Caco-2 (cell line): ENCODE data around the gene DNAJC17. TPM values are rescaled to one million over a fixed set of nuclear protein-coding genes. Genes with fewer than 3 reads are reported as not detected.

Source experiments
- BruUV-seq: library from RNA; stranded (reverse); fragments of 400-500 nt; replicated peaks from 2 replicates; lab custom pipeline; 2021; lab: Mats Ljungman, UMichigan
- CTCF ChIA-PET: fragments of 300-600 bp; sonication (Branson Sonifier 250); formaldehyde crosslinking; loops from one replicate; lab custom pipeline; 2022; ENCODE audit warnings: antibody characterized with exemption; lab: Charles Lee
- POLR2A ChIA-PET: fragments of 300-600 bp; sonication (Branson Sonifier 250); formaldehyde crosslinking; loops from one replicate; lab custom pipeline; 2022; ENCODE audit warnings: antibody characterized with exemption; lab: Charles Lee
- DNase-seq, 2 experiments: peaks; one replicate each; pipeline versions ENCODE4 v3.0.0 to v3.0.0-alpha.2; 2020 to 2022
- H3K27me3 ChIP-seq: replicated peaks from 2 replicates; pipeline ENCODE4 v1.6.0; 2011; ENCODE audit warnings: low read length; ENCODE audit not compliant: control insufficient read depth, insufficient read depth
- H3K36me3 ChIP-seq: 2 replicates; pipeline ENCODE4 v1.5.1; 2011; ENCODE audit warnings: low read length; ENCODE audit not compliant: control insufficient read depth, insufficient read depth
- H3K4me1 ChIP-seq: fragments of 250-450 bp; sonication (Bioruptor Pico); 2 replicates; pipeline ENCODE4 v1.5.1; 2020; ENCODE audit warnings: mild to moderate bottlenecking
- H3K4me3 ChIP-seq: 2 replicates; pipeline ENCODE4 v1.5.1; 2011; ENCODE audit warnings: low read depth, mild to moderate bottlenecking, control low read depth, low read length
- H3K9me3 ChIP-seq: fragments of 250-450 bp; sonication (Bioruptor Pico); 2 replicates; pipeline ENCODE4 v1.5.1; 2020; ENCODE audit warnings: mild to moderate bottlenecking, moderate library complexity
- H3K27ac Mint-ChIP-seq: one replicate; pipeline ENCODE4 v1.8.0; 2022; ENCODE audit warnings: mixed read lengths; ENCODE audit not compliant: unreplicated experiment
- H3K27me3 Mint-ChIP-seq: one replicate; pipeline ENCODE4 v1.8.0; 2022; ENCODE audit warnings: mixed read lengths; ENCODE audit not compliant: insufficient read depth, unreplicated experiment
- H3K36me3 Mint-ChIP-seq: one replicate; pipeline ENCODE4 v1.8.0; 2022; ENCODE audit warnings: mild to moderate bottlenecking, mixed read lengths; ENCODE audit not compliant: insufficient read depth, unreplicated experiment
- H3K4me1 Mint-ChIP-seq: one replicate; pipeline ENCODE4 v1.8.0; 2022; ENCODE audit warnings: low read depth, mixed read lengths; ENCODE audit not compliant: unreplicated experiment
- H3K4me3 Mint-ChIP-seq: one replicate; pipeline ENCODE4 v1.8.0; 2022; ENCODE audit warnings: mild to moderate bottlenecking, moderate library complexity, mixed read lengths; ENCODE audit not compliant: unreplicated experiment
- H3K9me3 Mint-ChIP-seq: one replicate; pipeline ENCODE4 v1.8.0; 2022; ENCODE audit warnings: mixed read lengths; ENCODE audit not compliant: unreplicated experiment
- intact Hi-C: fragments of 100-400 bp; cut with micrococcal nuclease; formaldehyde crosslinking; loops from one replicate; pipeline ENCODE4 v1.10.0; 2022; ENCODE audit not compliant: unreplicated experiment
- total RNA-seq: library from RNA; stranded (reverse); gene quantifications from 2 replicates; pipeline ENCODE4 v1.2.3, GENCODE V29; 2022
- TF ChIP-seq, protein P1 (sequence below), 2 experiments: fragments of 200-600 bp in 1 of 2; IDR thresholded peaks; 1 replicate in 1 of 2; 2 replicates in 1 of 2; pipeline versions ENCODE4 v1.5.1 to v1.8.0; 2011 to 2022; ENCODE audit warnings: antibody characterized with exemption in 1 of 2, control low read depth in 1 of 2, inconsistent platforms in 1 of 2, low read depth in 1 of 2, low read length in 1 of 2, mild to moderate bottlenecking in 1 of 2, moderate library complexity in 1 of 2; ENCODE audit not compliant: insufficient read depth in 1 of 2, severe bottlenecking in 1 of 2, unreplicated experiment in 1 of 2

The DNAJC17 gene
- total RNA-seq, 1 experiment from 2014 or later, result 30.1 TPM

GRCh38 chr15:40825661-40826422 lies 18.6 kb upstream of the DNAJC17 start:
- no TSS peak for BruUV-seq
- Histone ChIP-seq H3K4me1 (peaks cover 59% of the 10 kb centered on the region), H3K4me3 (no peak overlapping the region), H3K36me3 (no peaks in the 10 kb centered on the region), H3K9me3 (no peaks in the 10 kb centered on the region), H3K27me3 (no peaks in the 10 kb centered on the region)
- Mint-ChIP-seq H3K27me3 (no peaks in the 10 kb centered on the region), H3K4me1 (peaks cover 37% of the 10 kb centered on the region), H3K36me3 (no peaks in the 10 kb centered on the region), H3K27ac (peak overlapping the region; percentile 65), H3K4me3 (peak overlapping the region; percentile 59), H3K9me3 (no peaks in the 10 kb centered on the region)
- ChIA-PET POLR2A (interaction anchor here (0.6 to 1.3 kb wide), 4 partner anchors 10 to 103 kb away, joined by 3 to 5 read pairs (median 4); partner anchors contain the start of genes DLL4 and SPINT1), CTCF (interaction anchor here (0.5 to 1.0 kb wide), 3 partner anchors 25 to 48 kb away, joined by 3 to 5 read pairs (median 4); partner anchors contain the start of gene RHOV)
- TF ChIP-seq, protein P1, sequence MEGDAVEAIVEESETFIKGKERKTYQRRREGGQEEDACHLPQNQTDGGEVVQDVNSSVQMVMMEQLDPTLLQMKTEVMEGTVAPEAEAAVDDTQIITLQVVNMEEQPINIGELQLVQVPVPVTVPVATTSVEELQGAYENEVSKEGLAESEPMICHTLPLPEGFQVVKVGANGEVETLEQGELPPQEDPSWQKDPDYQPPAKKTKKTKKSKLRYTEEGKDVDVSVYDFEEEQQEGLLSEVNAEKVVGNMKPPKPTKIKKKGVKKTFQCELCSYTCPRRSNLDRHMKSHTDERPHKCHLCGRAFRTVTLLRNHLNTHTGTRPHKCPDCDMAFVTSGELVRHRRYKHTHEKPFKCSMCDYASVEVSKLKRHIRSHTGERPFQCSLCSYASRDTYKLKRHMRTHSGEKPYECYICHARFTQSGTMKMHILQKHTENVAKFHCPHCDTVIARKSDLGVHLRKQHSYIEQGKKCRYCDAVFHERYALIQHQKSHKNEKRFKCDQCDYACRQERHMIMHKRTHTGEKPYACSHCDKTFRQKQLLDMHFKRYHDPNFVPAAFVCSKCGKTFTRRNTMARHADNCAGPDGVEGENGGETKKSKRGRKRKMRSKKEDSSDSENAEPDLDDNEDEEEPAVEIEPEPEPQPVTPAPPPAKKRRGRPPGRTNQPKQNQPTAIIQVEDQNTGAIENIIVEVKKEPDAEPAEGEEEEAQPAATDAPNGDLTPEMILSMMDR (IDR thresholded peaks at IDR 0.05; ENCODE audit: insufficient read depth in 1 of 2, low read depth in 1 of 2, low read length in 1 of 2, severe bottlenecking in 1 of 2, unreplicated experiment in 1 of 2), result no peak
- intact Hi-C loops, result loop anchor here (1.0 kb wide), 3 partner anchors 19 to 31 kb away; partner anchors contain the start of genes DNAJC17 and ZFYVE19
- peak; percentile 81 to 84 for DNase-seq

DNA sequence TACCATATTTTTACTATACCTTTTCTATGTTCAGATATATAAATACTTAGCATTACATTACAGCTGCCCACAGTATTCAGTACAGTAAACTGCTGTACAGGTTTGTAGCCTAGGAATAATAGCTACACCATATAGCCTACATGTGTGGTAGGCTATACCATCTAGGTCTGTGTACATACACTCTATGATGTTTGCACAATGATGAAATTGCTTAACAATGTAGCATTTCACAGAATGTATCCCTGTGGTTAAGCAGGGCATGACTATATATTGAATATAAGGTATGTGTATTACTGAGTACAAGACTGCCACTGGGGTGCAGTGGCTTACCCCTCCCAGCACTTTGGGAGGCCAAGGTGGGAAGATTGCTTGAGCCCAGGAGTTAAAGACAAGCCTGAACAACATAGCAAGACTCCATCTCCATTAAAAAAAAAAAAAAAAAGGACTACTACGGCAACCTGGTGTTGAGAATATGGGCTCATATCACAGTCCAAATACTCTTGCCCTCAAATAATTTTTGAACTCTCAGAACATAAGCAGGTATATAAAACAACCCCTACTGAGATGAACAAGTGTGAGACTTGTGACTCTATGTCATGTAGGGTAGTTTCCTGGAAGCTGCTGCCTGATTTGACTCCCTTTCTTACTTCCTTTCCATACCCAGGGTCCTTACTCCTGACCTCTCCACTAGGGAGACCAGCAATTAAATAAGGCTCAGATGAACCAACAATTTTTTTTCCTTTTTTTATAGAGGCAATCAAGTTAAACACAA lies 16.5 kb upstream of the DNAJC17 start:
- ChIA-PET POLR2A (interaction anchor here (0.6 kb wide), 1 partner anchor 66 kb away, joined by 3 read pairs; no protein-coding TSS in a partner anchor), CTCF (interaction anchor here (0.6 to 1.4 kb wide), 4 partner anchors 13 to 144 kb away, joined by 3 to 5 read pairs (median 4); no protein-coding TSS in a partner anchor)
- no peaks in the 10 kb centered on the region for H3K36me3 Mint-ChIP-seq
- H3K27me3 Mint-ChIP-seq, result no peaks in the 10 kb centered on the region
- H3K4me3 Mint-ChIP-seq, result no peak overlapping the region
- H3K27ac Mint-ChIP-seq, result peak overlapping the region; percentile 65
- Histone ChIP-seq H3K4me3 (no peak overlapping the region), H3K27me3 (no peaks in the 10 kb centered on the region), H3K4me1 (peaks cover 55% of the 10 kb centered on the region), H3K36me3 (no peaks in the 10 kb centered on the region), H3K9me3 (no peaks in the 10 kb centered on the region)
- no TSS peak for BruUV-seq
- intact Hi-C loops, result no loop called here
- no peaks in the 10 kb centered on the region for H3K9me3 Mint-ChIP-seq
- DNase-seq, result peak in 1 of 2 experiments; percentile 39
- peaks cover 37% of the 10 kb centered on the region for H3K4me1 Mint-ChIP-seq
- TF ChIP-seq, protein P1 (IDR thresholded peaks at IDR 0.05; ENCODE audit: insufficient read depth in 1 of 2, low read depth in 1 of 2, low read length in 1 of 2, severe bottlenecking in 1 of 2, unreplicated experiment in 1 of 2), result no peak

- Histone ChIP-seq H3K36me3 (no peaks in the 10 kb centered on the region), H3K4me3 (no peak overlapping the region), H3K4me1 (peaks cover 33% of the 10 kb centered on the region), H3K27me3 (no peaks in the 10 kb centered on the region), H3K9me3 (no peaks in the 10 kb centered on the region)
- POLR2A ChIA-PET, result no interaction called here
- Mint-ChIP-seq H3K36me3 (no peaks in the 10 kb centered on the region), H3K27me3 (no peaks in the 10 kb centered on the region), H3K4me1 (peaks cover 31% of the 10 kb centered on the region), H3K27ac (no peak overlapping the region), H3K4me3 (no peak overlapping the region), H3K9me3 (no peaks in the 10 kb centered on the region)
- intact Hi-C loops, result no loop called here
- CTCF ChIA-PET, result no interaction called here
- BruUV-seq, result no TSS peak
- TF ChIP-seq, protein P1 (IDR thresholded peaks at IDR 0.05; ENCODE audit: insufficient read depth in 1 of 2, low read depth in 1 of 2, low read length in 1 of 2, severe bottlenecking in 1 of 2, unreplicated experiment in 1 of 2), result no peak
- no peak for DNase-seq
These were observed 13.9 kb upstream of the DNAJC17 start for GRCh38 chr15:40821195-40821594.
